ENCODE data around the gene IFITM2.

Gene IFITM2

DNA sequence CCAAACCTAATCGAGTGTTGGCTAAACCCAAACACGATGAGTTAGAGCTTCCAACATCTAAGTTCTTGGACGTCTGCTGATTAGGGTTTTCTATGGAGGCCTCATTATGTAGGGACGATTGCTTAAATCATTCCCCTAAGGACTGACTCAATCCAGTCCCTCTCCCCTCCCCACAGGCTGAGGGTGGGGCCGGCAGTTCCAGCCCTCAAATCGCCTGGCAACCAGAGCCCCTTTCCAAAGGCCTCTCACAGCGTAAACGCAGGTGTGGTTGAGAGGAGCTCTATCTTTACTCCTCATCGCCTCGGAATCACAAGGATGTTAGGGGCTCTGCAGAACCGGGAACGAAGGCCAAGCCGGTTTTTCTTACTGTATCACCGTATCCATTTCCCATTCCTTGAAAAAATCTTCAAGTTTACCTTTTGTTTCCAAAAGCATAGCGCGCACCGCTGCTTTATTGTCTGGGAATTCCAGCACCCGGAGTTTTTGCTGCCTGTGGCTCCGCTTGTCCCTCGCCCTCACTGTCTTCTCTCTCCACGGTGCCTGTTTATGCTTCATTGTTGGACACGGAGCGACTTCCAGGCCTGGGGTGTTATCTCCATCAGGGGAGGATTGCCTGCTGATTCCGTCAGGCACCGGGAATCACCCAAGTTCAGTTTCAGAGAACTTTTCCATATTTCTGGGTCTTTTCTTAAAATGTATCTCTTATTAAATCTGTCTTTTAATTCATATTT lies 26.8 kb downstream of the IFITM2 start:
- Histone ChIP-seq H3K79me2 (ENCODE audit: low read length) (no peaks in the 10 kb centered on the region), H3K9me3 (replicated peaks; ENCODE audit: insufficient read depth, low read length) (no peaks in the 10 kb centered on the region), H3K27ac (ENCODE audit: low read length) (no peak overlapping the region), H2AFZ (ENCODE audit: low read length) (no peak overlapping the region), H3F3A (ENCODE audit: insufficient read depth, low read length) (peaks cover 9% of the 10 kb centered on the region), H3K4me2 (ENCODE audit: low read depth, low read length) (no peak overlapping the region), H3K9me2 (replicated peaks; ENCODE audit: insufficient read depth, low read length) (no peaks in the 10 kb centered on the region), H3K4me3 (ENCODE audit: low read length) (no peak overlapping the region), H3K9ac (ENCODE audit: low read length) (no peak overlapping the region), H3K4me1 (ENCODE audit: low read length) (peaks cover 31% of the 10 kb centered on the region), H4K20me1 (ENCODE audit: insufficient read depth, low read length) (no peaks in the 10 kb centered on the region), H3K36me3 (replicated peaks; ENCODE audit: insufficient read depth, low read length) (no peaks in the 10 kb centered on the region), H3K27me3 (replicated peaks; ENCODE audit: insufficient read depth, low read length) (peaks cover 89% of the 10 kb centered on the region)
- TF ChIP-seq EZH2phosphoT487 (IDR thresholded peaks at IDR 0.05; ENCODE audit: low read length) (no peak), CTCF (IDR thresholded peaks at IDR 0.05; ENCODE audit: low read length) (no peak), EZH2 (optimal IDR thresholded peaks at IDR 0.05; ENCODE audit: low read depth, low read length) (no peak)
- no peak for DNase-seq

DNA sequence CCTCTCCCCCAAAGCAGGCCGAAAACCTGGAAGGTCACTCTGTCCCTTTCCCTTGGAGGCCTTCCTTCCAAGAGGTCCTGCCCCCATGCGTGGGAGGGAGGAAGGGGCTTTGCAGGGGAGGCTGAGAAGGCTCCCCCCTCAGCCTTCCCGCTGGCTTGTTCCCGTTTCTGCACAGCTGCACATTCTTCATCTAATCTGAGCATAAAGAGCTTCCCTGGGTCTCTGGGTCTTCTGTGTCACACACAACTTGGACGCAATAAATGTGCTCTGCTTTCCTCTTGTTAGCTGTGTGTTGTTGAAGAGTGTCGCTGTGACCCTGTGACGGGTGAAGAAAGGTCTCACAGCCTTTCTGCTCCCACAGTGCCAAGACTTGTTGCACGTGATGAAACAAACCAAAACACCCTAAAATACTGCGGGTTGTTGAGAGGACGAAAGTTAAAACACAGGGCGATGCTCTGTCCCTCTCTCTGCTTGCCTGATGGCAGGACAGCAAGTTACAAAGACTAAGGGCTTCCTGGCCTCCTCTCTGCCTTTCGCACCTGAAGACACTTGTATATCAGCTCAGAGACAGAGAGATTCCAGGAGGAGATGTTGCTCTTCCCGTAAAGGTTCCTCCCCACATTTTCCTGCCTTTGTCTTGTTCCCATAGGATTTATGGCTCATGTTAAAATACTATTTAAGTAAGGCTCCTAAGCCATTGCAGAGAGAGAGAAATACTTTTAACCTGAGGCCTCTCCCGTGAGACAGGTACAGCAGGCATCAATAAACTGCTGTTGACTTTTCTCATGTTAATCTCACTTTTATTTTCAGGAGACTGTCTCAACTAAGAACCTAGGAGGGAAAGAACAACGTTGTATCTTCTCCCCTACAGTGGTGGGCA lies 28.4 kb downstream of the IFITM2 start:
- Histone ChIP-seq H3K4me2 (ENCODE audit: low read depth, low read length) (no peak overlapping the region), H3K4me3 (ENCODE audit: low read length) (no peak overlapping the region)

GRCh38 chr11:336659-337198 lies 29.1 kb downstream of the IFITM2 start:
- no peak for DNase-seq
- Histone ChIP-seq H4K20me1 (ENCODE audit: insufficient read depth, low read length) (no peaks in the 10 kb centered on the region; the same call in 1 of the 2 replicates), H3K4me1 (ENCODE audit: low read length) (peaks cover 12% of the 10 kb centered on the region), H3K4me3 (ENCODE audit: low read length) (no peak overlapping the region), H3K9me3 (replicated peaks; ENCODE audit: insufficient read depth, low read length) (no peaks in the 10 kb centered on the region), H3K36me3 (replicated peaks; ENCODE audit: insufficient read depth, low read length) (no peaks in the 10 kb centered on the region), H2AFZ (ENCODE audit: low read length) (no peak overlapping the region), H3K27me3 (replicated peaks; ENCODE audit: insufficient read depth, low read length) (peaks cover 96% of the 10 kb centered on the region), H3K9ac (ENCODE audit: low read length) (no peak overlapping the region), H3K9me2 (replicated peaks; ENCODE audit: insufficient read depth, low read length) (no peaks in the 10 kb centered on the region), H3K27ac (ENCODE audit: low read length) (no peak overlapping the region), H3F3A (ENCODE audit: insufficient read depth, low read length) (no peaks in the 10 kb centered on the region), H3K4me2 (ENCODE audit: low read depth, low read length) (no peak overlapping the region), H3K79me2 (ENCODE audit: low read length) (no peaks in the 10 kb centered on the region)
- no peak for TF ChIP-seq EZH2phosphoT487 (IDR thresholded peaks at IDR 0.05; ENCODE audit: low read length)
- TF ChIP-seq CTCF (IDR thresholded peaks at IDR 0.05; ENCODE audit: low read length): no peak
- TF ChIP-seq EZH2 (optimal IDR thresholded peaks at IDR 0.05; ENCODE audit: low read depth, low read length): no peak

More for the DNA sequence above, 28.4 kb downstream of the IFITM2 start:
- no peaks in the 10 kb centered on the region for H3K79me2 ChIP-seq (ENCODE audit: low read length)
- H3K27me3 ChIP-seq (replicated peaks; ENCODE audit: insufficient read depth, low read length): peaks cover 90% of the 10 kb centered on the region
- H3K4me1 ChIP-seq (ENCODE audit: low read length): peaks cover 19% of the 10 kb centered on the region
- no peak overlapping the region for H2AFZ ChIP-seq (ENCODE audit: low read length)
- peaks cover 6% of the 10 kb centered on the region for H3F3A ChIP-seq (ENCODE audit: insufficient read depth, low read length)
- TF ChIP-seq EZH2 (optimal IDR thresholded peaks at IDR 0.05; ENCODE audit: low read depth, low read length): no peak
- no peak for TF ChIP-seq EZH2phosphoT487 (IDR thresholded peaks at IDR 0.05; ENCODE audit: low read length)
- TF ChIP-seq CTCF (IDR thresholded peaks at IDR 0.05; ENCODE audit: low read length): no peak
- no peaks in the 10 kb centered on the region for H3K9me2 ChIP-seq (replicated peaks; ENCODE audit: insufficient read depth, low read length)
- H3K9ac ChIP-seq (ENCODE audit: low read length): no peak overlapping the region
- no peak overlapping the region for H3K27ac ChIP-seq (ENCODE audit: low read length)
- no peaks in the 10 kb centered on the region for H3K9me3 ChIP-seq (replicated peaks; ENCODE audit: insufficient read depth, low read length)
- H3K36me3 ChIP-seq (replicated peaks; ENCODE audit: insufficient read depth, low read length): no peaks in the 10 kb centered on the region
- DNase-seq: no peak
- no peaks in the 10 kb centered on the region; the same call in 1 of the 2 replicates for H4K20me1 ChIP-seq (ENCODE audit: insufficient read depth, low read length)

All from MM.1S (cell line).